Activated CD8-positive, alpha-beta T cell treated with anti-CD3 and anti-CD28 coated beads for 36 hours (primary cell): ENCODE data around the gene GUCY2C. TPM values are rescaled to one million over a fixed set of nuclear protein-coding genes. Genes with fewer than 3 reads are reported as not detected.
"Not testable (repeated sequence)": the region's sequence is repeated elsewhere in the genome, so short reads cannot be mapped to it uniquely, and the experiment has no call there.

Experiments
- ATAC-seq: fragments of 200-7000 bp; cut with Tn5 transposase; one replicate; pipeline ENCODE4 v1.10.0; 2021; ENCODE audit warnings: mild to moderate bottlenecking, moderate library complexity
- CTCF ChIA-PET: fragments of 350-600 bp; sonication (Branson Sonifier 250); formaldehyde crosslinking; loops from one replicate; lab custom pipeline; 2021; ENCODE audit warnings: antibody characterized with exemption; lab: Charles Lee
- POLR2A ChIA-PET: fragments of 350-600 bp; sonication (Branson Sonifier 250); formaldehyde crosslinking; loops from one replicate; lab custom pipeline; 2021; ENCODE audit warnings: antibody characterized with exemption; lab: Charles Lee
- DNase-seq: peaks from one replicate; pipeline ENCODE4 v3.0.0-alpha.2; 2020
- H3K27ac Mint-ChIP-seq: one replicate; pipeline ENCODE4 v1.8.0; 2021; ENCODE audit warnings: mild to moderate bottlenecking, mixed read lengths
- H3K27me3 Mint-ChIP-seq: one replicate; pipeline ENCODE4 v1.8.0; 2021; ENCODE audit warnings: mixed read lengths
- H3K36me3 Mint-ChIP-seq: one replicate; pipeline ENCODE4 v1.8.0; 2021; ENCODE audit warnings: low read depth, mixed read lengths
- H3K4me1 Mint-ChIP-seq: one replicate; pipeline ENCODE4 v1.8.0; 2021; ENCODE audit warnings: low read depth, mixed read lengths
- H3K4me3 Mint-ChIP-seq: one replicate; pipeline ENCODE4 v1.8.0; 2021; ENCODE audit warnings: mild to moderate bottlenecking, moderate library complexity, mixed read lengths
- H3K9me3 Mint-ChIP-seq: one replicate; pipeline ENCODE4 v1.8.0; 2021; ENCODE audit warnings: mixed read lengths
- intact Hi-C: fragments of 100-400 bp; cut with micrococcal nuclease; formaldehyde crosslinking; loops from one replicate; pipeline ENCODE4 v1.10.0; 2022
- total RNA-seq, 2 experiments: library from RNA; stranded (reverse); gene quantifications; one replicate each; pipeline ENCODE4 v1.2.3, GENCODE V29; 2021
- TF ChIP-seq, protein P1 (sequence below): fragments of 200-600 bp; IDR thresholded peaks from one replicate; pipeline ENCODE4 v1.8.0; 2022; ENCODE audit warnings: antibody characterized with exemption, mild to moderate bottlenecking

GUCY2C gene
- total RNA-seq, result not detected

DNA sequence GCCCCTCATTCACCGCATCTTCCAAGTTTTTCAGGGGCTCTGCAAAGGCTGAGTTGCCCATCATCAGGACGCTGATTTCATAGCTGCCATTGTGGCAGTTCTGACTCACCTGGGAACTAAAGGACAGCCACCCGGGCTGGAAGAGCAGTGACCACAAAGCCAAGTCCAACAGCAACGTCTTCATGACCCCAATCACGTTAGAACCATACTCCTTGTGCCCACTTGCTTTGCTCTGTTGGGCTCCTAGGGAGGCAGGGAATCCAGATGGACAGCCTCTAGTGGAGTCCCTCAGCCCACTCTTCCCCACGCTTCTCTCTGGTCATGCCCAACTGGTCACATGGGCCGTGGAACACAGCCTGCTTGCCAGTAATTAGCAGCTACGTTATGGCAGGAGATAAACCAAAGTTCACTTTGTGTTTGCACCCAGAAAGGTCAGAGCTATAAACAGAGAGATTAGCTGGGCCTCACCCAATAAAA, at the start of gene GUCY2C:
Gene GUCY2C (minus strand): TSS at position 335 of the 477 bp plus-strand sequence. CDS start 151 bp downstream, at position 184.
- H3K4me1 Mint-ChIP-seq, result no peaks in the 10 kb centered on the region
- H3K27me3 Mint-ChIP-seq, result peaks cover 8% of the 10 kb centered on the region
- ChIA-PET CTCF (interaction anchor here (0.7 to 1.2 kb wide), 3 partner anchors 26 to 457 kb away, joined by 3 to 5 read pairs (median 4); no protein-coding TSS in a partner anchor), POLR2A (interaction anchor here (0.8 kb wide), 1 partner anchor 427 kb away, joined by 3 read pairs; no protein-coding TSS in a partner anchor)
- H3K27ac Mint-ChIP-seq, result no peak within 1 kb of the TSS
- no peaks in the 10 kb centered on the region for H3K9me3 Mint-ChIP-seq
- ATAC-seq (no peak), DNase-seq (no peak)
- H3K36me3 Mint-ChIP-seq, result no peaks in the 10 kb centered on the region
- H3K4me3 Mint-ChIP-seq, result no peak within 1 kb of the TSS
- TF ChIP-seq, protein P1, sequence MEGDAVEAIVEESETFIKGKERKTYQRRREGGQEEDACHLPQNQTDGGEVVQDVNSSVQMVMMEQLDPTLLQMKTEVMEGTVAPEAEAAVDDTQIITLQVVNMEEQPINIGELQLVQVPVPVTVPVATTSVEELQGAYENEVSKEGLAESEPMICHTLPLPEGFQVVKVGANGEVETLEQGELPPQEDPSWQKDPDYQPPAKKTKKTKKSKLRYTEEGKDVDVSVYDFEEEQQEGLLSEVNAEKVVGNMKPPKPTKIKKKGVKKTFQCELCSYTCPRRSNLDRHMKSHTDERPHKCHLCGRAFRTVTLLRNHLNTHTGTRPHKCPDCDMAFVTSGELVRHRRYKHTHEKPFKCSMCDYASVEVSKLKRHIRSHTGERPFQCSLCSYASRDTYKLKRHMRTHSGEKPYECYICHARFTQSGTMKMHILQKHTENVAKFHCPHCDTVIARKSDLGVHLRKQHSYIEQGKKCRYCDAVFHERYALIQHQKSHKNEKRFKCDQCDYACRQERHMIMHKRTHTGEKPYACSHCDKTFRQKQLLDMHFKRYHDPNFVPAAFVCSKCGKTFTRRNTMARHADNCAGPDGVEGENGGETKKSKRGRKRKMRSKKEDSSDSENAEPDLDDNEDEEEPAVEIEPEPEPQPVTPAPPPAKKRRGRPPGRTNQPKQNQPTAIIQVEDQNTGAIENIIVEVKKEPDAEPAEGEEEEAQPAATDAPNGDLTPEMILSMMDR, result no peak
- intact Hi-C loops, result no loop called here

DNA sequence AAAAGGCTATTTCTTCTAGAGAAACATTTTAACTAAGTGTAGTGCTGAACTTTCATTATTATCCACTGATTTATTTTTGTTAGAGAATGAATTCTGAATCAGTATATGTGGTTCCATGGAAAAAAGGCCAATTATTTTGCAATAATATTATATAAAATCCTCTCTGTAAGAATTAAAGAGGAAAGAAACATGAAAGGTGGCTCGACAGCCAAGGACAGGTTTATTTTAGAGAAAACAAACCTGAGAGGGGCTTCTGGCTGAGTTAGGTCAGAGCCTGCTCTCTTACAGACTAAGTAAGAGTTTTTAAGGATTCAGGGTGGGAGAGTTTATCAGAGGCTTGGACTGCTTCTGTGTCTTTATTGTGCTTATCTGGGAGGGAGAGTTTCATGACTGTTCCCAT, 46.7 kb upstream of the GUCY2C start:
- Mint-ChIP-seq H3K4me1 (no peaks in the 10 kb centered on the region), H3K27ac (no peak overlapping the region), H3K27me3 (no peaks in the 10 kb centered on the region), H3K36me3 (peaks cover 29% of the 10 kb centered on the region), H3K9me3 (peaks cover 13% of the 10 kb centered on the region), H3K4me3 (no peak overlapping the region)
- ChIA-PET CTCF (no interaction called here), POLR2A (no interaction called here)
- TF ChIP-seq, protein P1, result no peak
- intact Hi-C loops, result no loop called here
- ATAC-seq, result no peak
- DNase-seq, result no peak

DNA sequence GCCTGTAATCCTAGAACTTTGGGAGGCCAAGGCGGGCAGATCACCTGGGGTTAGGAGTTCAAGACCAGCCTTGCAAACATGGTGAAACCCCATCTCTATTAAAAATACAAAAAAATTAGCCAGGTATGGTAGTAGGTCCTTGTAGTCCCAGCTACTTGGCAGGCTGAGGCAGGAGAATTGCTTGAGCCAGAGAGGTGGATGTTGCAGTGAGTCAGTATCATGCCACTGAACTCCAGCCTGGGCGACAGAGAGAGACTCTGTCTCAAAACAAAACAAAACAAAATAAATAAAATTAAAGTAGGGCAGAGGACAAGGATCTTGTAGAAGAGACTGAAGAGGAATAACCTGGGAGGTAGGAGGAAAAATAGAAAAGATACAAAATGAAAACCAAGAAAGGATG, 45.5 kb upstream of the GUCY2C start:
- DNase-seq (no peak), ATAC-seq (no peak)
- ChIA-PET POLR2A (no interaction called here), CTCF (no interaction called here)
- Mint-ChIP-seq H3K9me3 (peaks cover 10% of the 10 kb centered on the region), H3K4me3 (no peak overlapping the region), H3K27ac (no peak overlapping the region), H3K36me3 (peaks cover 23% of the 10 kb centered on the region), H3K4me1 (no peaks in the 10 kb centered on the region), H3K27me3 (no peaks in the 10 kb centered on the region)
- intact Hi-C loops, result no loop called here
- TF ChIP-seq, protein P1, result no peak

DNA sequence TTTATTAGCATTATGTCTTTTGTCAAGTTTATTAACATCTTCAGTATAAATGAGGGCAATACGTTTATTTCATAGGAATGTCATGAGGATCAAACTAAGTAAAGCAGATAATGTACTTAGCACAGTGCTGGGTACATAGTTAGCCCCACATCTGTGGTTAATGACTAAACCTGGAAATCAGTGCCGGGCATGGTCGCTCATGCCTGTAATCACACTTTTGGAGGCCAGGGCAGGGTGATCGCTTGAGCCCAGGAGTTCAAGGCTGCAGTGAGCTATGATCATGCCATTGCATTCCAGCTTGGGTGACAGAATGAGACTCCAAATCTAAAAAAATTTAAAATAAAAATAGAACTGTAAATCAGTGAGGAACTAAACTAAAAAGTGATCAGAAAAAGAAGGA, 44.8 kb upstream of the GUCY2C start:
- TF ChIP-seq, protein P1, result no peak
- Mint-ChIP-seq H3K4me1 (no peaks in the 10 kb centered on the region), H3K36me3 (peaks cover 18% of the 10 kb centered on the region), H3K4me3 (no peak overlapping the region), H3K27me3 (no peaks in the 10 kb centered on the region), H3K27ac (no peak overlapping the region), H3K9me3 (peaks cover 6% of the 10 kb centered on the region)
- CTCF ChIA-PET, result no interaction called here
- DNase-seq, result no peak
- POLR2A ChIA-PET, result no interaction called here
- no peak for ATAC-seq
- intact Hi-C loops, result no loop called here

DNA sequence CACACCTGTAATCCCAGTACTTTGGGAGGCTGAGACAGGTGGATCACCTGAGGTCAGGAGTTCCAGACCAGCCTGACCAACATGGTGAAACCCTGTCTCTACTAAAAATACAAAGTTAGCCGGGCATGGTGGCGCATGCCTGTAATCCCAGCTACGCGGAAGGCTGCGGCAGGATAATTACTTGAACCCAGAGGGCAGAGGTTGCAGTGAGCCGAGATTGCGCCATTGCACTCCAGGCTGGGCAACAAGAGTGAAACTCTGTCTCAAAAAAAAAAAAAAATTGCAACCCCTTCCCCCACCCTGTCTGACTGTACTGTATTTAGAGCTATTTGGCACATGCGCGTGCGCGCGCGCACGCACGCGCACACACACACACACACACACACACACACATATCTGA, 40.0 kb upstream of the GUCY2C start:
- H3K36me3 Mint-ChIP-seq, ATAC-seq, POLR2A ChIA-PET, H3K27me3 Mint-ChIP-seq, H3K9me3 Mint-ChIP-seq, H3K4me1 Mint-ChIP-seq, CTCF ChIA-PET, H3K27ac Mint-ChIP-seq, H3K4me3 Mint-ChIP-seq, intact Hi-C loops, DNase-seq: not testable (repeated sequence)
